K562 (cell line): ENCODE measurements around the gene CCDC88A. TPM values are rescaled to one million over a fixed set of nuclear protein-coding genes. Genes with fewer than 3 reads are reported as not detected.

Source experiments
- ATF1 ChIP-seq, 2 experiments: fragments of 450-650 bp in 1 of 2; IDR thresholded peaks; 2 replicates each; pipeline ENCODE4 v1.6.1; 2016; ENCODE audit warnings: missing compliant biosample characterization in 1 of 2, missing genetic modification characterization in 1 of 2
- ELK3 ChIP-seq: fragments of 450-650 bp; formaldehyde crosslinking; IDR thresholded peaks from 2 replicates; pipeline ENCODE4 v1.4.0; 2020; ENCODE audit warnings: mild to moderate bottlenecking
- MEIS2 ChIP-seq: fragments of 450-650 bp; IDR thresholded peaks from 2 replicates; pipeline ENCODE4 v1.6.1; 2014; ENCODE audit warnings: mild to moderate bottlenecking; ENCODE audit not compliant: partially characterized antibody
- PHB2 ChIP-seq: fragments of 450-650 bp; IDR thresholded peaks from 2 replicates; pipeline ENCODE4 v1.6.1; 2017; ENCODE audit warnings: low read depth
- PHF20 ChIP-seq: fragments of 450-650 bp; IDR thresholded peaks from 2 replicates; pipeline ENCODE4 v1.6.1; 2018; ENCODE audit not compliant: partially characterized antibody
- POLR2G ChIP-seq: fragments of 200-400 bp; formaldehyde crosslinking; IDR thresholded peaks from 2 replicates; pipeline ENCODE4 v1.6.1; 2017; ENCODE audit warnings: low read depth, mild to moderate bottlenecking, antibody characterized with exemption, low read length, moderate library complexity
- RFX7 ChIP-seq: fragments of 250-450 bp; sonication (Bioruptor Pico); IDR thresholded peaks from 2 replicates; pipeline ENCODE4 v1.5.1; 2021; ENCODE audit warnings: mild to moderate bottlenecking
- SFPQ ChIP-seq: fragments of 200-400 bp; formaldehyde crosslinking; IDR thresholded peaks from 2 replicates; pipeline ENCODE4 v1.6.1; 2017; ENCODE audit warnings: mild to moderate bottlenecking, low read depth, low read length, moderate library complexity
- THRAP3 ChIP-seq: fragments of 450-650 bp; IDR thresholded peaks from 2 replicates; pipeline ENCODE4 v1.6.1; 2016; ENCODE audit warnings: mild to moderate bottlenecking, inconsistent platforms, borderline replicate concordance
- ZBTB1 ChIP-seq: sonication (generic); formaldehyde crosslinking; IDR thresholded peaks from 2 replicates; pipeline ENCODE4 v1.8.1; 2023; ENCODE audit warnings: missing genetic modification reagents, low read depth, mild to moderate bottlenecking, borderline replicate concordance
- ZBTB2 ChIP-seq: fragments of 450-650 bp; IDR thresholded peaks from 2 replicates; pipeline ENCODE4 v1.6.1; 2016; ENCODE audit warnings: antibody characterized with exemption
- ZFP91 ChIP-seq: sonication (generic); formaldehyde crosslinking; IDR thresholded peaks from 2 replicates; pipeline ENCODE4 v1.8.0; 2022; ENCODE audit warnings: mild to moderate bottlenecking, missing genetic modification reagents
- ZNF224 ChIP-seq: sonication (generic); formaldehyde crosslinking; IDR thresholded peaks from 2 replicates; pipeline ENCODE4 v1.8.0; 2022; ENCODE audit warnings: mild to moderate bottlenecking, missing genetic modification reagents
- ZNF274 ChIP-seq: IDR thresholded peaks from 2 replicates; pipeline ENCODE4 v1.6.1; 2011; ENCODE audit warnings: low read depth, mild to moderate bottlenecking, low read length, moderate library complexity, borderline replicate concordance
- ZNF512 ChIP-seq: IDR thresholded peaks from 2 replicates; pipeline ENCODE4 v1.6.1; 2016; ENCODE audit warnings: missing genetic modification characterization, missing compliant biosample characterization
- ZNF76 ChIP-seq: fragments of 250-450 bp; sonication (Bioruptor Pico); IDR thresholded peaks from 2 replicates; pipeline ENCODE4 v1.4.0; 2020; ENCODE audit warnings: mild to moderate bottlenecking, moderate library complexity, borderline replicate concordance
- polyA plus RNA-seq, 8 experiments: library from polyadenylated mRNA; depleted of rRNA in 4 of 8; stranded (reverse) in 5 of 8; unstranded in 3 of 8; fragments of >200 nt; fragmentation: Nextera tagmentation in 2 of 8; fragmentation: Illumina TruSeq in 1 of 8; extraction: Ambion mirVana in 2 of 8; extraction: Trizol in 1 of 8; gene quantifications; 2 replicates each; pipeline versions ENCODE4 v1.2.1 to v1.2.3, GENCODE V29; 2011 to 2014; ENCODE audit warnings: inconsistent platforms in 1 of 8, missing spikeins in 1 of 8
- total RNA-seq, 7 experiments: library from RNA; depleted of rRNA in 6 of 7; stranded (reverse); fragments of >200 nt in 6 of 7; fragmentation: Illumina TruSeq in 2 of 7; extraction: Trizol in 2 of 7; gene quantifications; 2 replicates each; pipeline versions ENCODE4 v1.2.1 to v1.2.3, GENCODE V29; 2011 to 2021; ENCODE audit warnings: low replicate concordance in 1 of 7

CCDC88A gene
- total and polyA plus RNA-seq, 9 of the 15 experiments (the other 6 are each of a cell fraction or from before 2014, with no cell fraction given), result 29.3 to 102 (median 55.6) TPM

GRCh38 chr2:55419679-55420438, at the start of gene CCDC88A (continued):
- TF ChIP-seq SFPQ, result no peak
- TF ChIP-seq ZNF274, result no peak
- peak; percentile 22 for TF ChIP-seq MEIS2
- TF ChIP-seq ZBTB2, result no peak
- TF ChIP-seq ZNF512 (tag), result no peak
- TF ChIP-seq ZNF224 (CRISPR knock-in tag), result no peak
- TF ChIP-seq POLR2G, result peak; percentile 98
- TF ChIP-seq ZFP91 (CRISPR knock-in tag), result no peak
- no peak; the same call in 1 of the 2 replicates for TF ChIP-seq ATF1 (CRISPR knock-in tag; IDR thresholded peaks at IDR 0.05)
- peak; percentile 85 for TF ChIP-seq ATF1 (tag; IDR thresholded peaks at IDR 0.05)
- no peak for TF ChIP-seq PHB2
- peak; percentile 80; the same call in 1 of the 2 replicates for TF ChIP-seq ZNF76 (CRISPR knock-in tag)
- TF ChIP-seq ZBTB1, result peak; percentile 88; the same call in 1 of the 2 replicates
- TF ChIP-seq PHF20, result peak; percentile 48
- no peak for TF ChIP-seq THRAP3
- TF ChIP-seq ELK3 (CRISPR knock-in tag), result no peak
- no peak for TF ChIP-seq RFX7 (CRISPR knock-in tag)
